A172 (cell line): ENCODE measurements around the gene NUP205. TPM values are rescaled to one million over a fixed set of nuclear protein-coding genes. Genes with fewer than 3 reads are reported as not detected.

Experiments used
- DNase-seq: peaks from one replicate; pipeline ENCODE4 v3.0.0-alpha.2; 2015; ENCODE audit warnings: low spot score
- total RNA-seq: library from RNA; depleted of rRNA; stranded (reverse); fragments of >200 nt; shearing (Covaris generic); gene quantifications from 2 replicates; pipeline ENCODE4 v1.2.3, GENCODE V29; 2014

The NUP205 gene
- total RNA-seq, 1 experiment from 2014 or later: 75.4 TPM

DNA sequence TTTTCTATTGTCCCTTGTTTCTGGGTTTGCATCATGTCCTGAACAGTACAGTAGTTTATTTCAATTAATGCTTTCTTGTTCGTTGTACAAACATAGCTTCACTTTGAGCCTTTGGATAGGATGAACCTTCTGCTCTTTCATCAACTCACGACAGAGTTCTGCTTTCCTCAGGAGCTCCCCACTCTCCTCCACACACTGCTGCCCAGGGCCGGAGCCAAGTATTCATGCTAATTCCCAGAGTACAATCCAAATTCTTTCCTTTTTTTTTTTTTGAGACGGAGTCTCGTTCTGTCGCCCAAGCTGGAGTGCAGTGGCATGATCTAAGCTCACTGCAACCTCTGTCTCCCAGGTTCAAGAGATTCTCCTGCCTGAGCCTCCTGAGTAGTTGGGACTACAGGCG, 7.5 kb upstream of the NUP205 start:
- no peak for DNase-seq

GRCh38 chr7:135552148-135552547, 5.6 kb upstream of the NUP205 start:
- no peak for DNase-seq

DNA sequence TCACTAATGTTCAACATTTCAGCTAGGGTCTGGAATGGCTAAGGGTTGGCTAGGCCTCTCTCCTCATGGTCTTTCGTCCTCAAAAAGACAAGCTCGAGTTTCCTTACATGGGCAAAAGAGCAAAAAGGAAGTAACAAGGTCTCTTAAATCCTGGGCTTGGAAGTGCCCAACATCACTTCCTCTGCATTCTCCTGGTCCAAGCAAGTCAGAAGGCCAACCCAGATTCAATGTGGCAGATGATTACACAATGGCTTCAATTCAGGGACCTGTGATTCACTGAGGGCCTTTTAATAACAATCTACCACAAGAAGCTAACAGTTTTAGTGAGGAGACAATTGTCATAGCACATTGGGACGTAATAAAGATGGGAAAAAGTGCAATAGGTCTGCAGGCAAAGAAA, 4.4 kb upstream of the NUP205 start:
- DNase-seq: no peak

- DNase-seq: peak; percentile 62
Observed at GRCh38 chr7:135558337-135558767, 635 bp downstream of the NUP205 start.

GRCh38 chr7:135558881-135559280, 1.2 kb downstream of the NUP205 start:
- no peak for DNase-seq

DNA sequence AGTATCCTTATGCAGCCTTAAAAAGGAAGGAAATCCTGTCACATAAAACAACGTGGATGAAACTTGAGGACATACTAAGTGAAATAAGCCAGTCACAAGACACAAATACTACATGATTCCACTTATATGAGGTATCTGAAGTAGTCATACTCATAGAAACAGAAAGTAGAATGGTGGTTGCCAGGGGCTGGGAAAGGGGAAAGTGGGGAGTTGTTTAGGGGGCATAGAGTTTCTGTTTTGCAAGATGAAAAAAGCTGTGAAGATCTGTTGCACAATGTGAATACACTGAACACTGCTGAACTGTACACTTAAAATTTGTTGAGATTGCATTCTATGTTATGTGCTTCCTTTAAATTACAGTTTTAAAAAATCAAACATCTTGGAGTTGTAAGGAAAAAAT, 2.9 kb downstream of the NUP205 start:
- no peak for DNase-seq

DNA sequence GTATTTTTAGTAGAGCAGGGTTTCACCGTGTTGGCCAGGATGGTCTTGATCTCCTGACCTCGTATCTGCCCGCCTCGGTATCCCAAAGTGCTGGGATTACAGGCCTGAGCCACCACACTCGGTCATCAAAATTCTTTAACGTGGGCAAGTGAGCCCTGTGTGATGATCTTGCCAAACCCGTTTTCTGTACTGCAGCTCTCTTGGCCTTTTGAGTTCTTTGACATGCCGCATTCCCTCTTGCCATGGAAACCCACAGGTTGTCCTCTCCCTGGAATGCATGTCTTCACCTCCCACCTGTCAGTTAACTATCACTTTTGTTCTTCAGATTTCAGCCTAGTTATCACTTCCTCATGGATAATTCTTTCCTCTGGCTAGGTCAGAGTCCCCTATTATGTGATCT, 5.0 kb downstream of the NUP205 start:
- DNase-seq: no peak

GRCh38 chr7:135571834-135572233, 14.1 kb downstream of the NUP205 start:
- no peak for DNase-seq

- DNase-seq: no peak
Observed at GRCh38 chr7:135573541-135573940, 15.8 kb downstream of the NUP205 start.

- no peak for DNase-seq
Observed at GRCh38 chr7:135575296-135575695, 17.6 kb downstream of the NUP205 start.

DNA sequence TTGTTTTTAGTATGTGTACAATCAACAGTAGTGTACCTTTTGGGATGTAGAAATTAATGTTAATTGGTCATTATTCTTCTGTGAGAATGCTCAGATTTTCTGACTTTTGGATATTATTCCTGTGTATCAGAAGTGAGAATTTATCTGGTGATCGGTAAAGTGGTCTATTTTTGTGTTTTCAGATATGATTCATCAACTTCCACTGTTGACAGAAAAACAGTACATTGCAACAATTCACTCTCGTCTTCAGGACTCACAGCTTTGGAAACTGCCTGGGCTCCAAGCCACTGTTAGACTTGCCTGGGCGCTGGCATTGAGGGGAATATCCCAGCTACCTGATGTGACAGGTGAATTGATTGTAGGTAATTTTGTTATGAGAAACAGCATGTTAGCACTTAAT, 20.9 kb downstream of the NUP205 start:
- no peak for DNase-seq

- DNase-seq: no peak
Observed at GRCh38 chr7:135584362-135585353, 26.9 kb downstream of the NUP205 start.

GRCh38 chr7:135597181-135597925, 39.6 kb downstream of the NUP205 start:
- DNase-seq: no peak

GRCh38 chr7:135597926-135598305, 40.2 kb downstream of the NUP205 start:
- DNase-seq: no peak

- DNase-seq: no peak
Observed at GRCh38 chr7:135599471-135599870, 41.8 kb downstream of the NUP205 start.

DNA sequence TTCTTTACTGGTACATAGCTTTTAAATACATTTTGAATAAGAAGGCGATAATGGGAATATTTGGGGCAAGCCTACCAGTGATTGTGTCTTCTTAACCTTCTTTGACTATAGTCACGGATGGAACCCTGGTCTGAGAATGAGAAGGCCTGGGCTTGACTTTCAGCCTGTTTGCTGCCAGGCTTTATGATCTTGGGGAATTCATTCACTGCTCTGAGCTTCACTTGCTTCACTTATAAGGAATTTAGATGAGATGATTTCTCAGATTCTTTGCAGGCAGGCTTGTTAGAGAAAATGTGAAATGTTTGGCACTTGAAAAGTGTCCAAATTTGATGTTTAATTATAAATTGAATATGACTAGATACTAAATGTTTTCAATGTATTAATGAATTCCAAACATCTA, 42.5 kb downstream of the NUP205 start:
- no peak for DNase-seq

DNA sequence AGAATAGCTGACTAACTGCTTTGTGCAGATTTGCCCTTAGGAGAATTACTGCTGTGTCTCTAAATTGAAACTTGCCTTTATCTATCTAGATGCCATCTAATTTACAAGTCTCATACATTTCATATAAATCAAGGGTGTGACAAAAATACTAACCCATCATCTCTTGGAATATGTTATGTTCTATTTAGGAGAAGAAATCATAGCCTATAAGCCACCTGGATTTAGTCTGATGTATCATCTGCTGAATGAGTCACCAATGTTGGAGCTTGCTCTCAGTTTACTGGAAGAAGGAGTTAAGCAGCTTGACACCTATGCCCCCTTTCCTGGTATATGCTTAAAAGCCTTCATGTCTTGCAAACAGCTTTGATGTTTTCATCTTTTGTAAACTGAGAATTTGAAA, 43.5 kb downstream of the NUP205 start:
- DNase-seq: no peak

- DNase-seq: no peak
Observed at GRCh38 chr7:135602304-135602703, 44.6 kb downstream of the NUP205 start.

DNA sequence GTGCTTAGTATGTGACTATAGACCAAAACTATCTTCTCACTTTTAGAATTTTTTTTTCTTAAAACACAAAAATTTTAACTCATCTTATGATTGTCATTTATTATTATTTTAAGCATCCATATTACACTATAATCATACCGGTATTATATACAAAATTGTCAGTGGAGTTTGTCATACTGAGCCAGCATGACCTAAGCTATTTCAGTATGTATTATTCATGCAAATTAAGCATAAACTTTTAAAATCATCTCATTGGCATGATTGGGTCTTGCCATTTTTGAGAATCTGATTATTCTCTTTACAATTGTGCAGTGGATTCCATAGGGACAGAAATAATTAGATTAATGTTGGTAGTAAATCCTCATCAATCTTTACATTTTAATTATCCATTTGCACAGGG, 58.4 kb downstream of the NUP205 start:
- no peak for DNase-seq

- no peak for DNase-seq
Observed at GRCh38 chr7:135617781-135618180, 60.1 kb downstream of the NUP205 start.

GRCh38 chr7:135618510-135618909, 60.8 kb downstream of the NUP205 start:
- no peak for DNase-seq

- no peak for DNase-seq
Observed at GRCh38 chr7:135620447-135620846, 62.7 kb downstream of the NUP205 start.
